Large intestine (tissue), 3 donors: ENCODE results near the gene VEGFB. TPM values are rescaled to one million over a fixed set of nuclear protein-coding genes. Genes with fewer than 3 reads are reported as not detected.

Experiments used
- DNase-seq, 2 donors: peaks; one replicate each; pipeline versions ENCODE4 v3.0.0 to v3.0.0-alpha.2; 2013
- H3K27ac ChIP-seq: one replicate; pipeline ENCODE4 v1.5.1; 2013; ENCODE audit warnings: low read length
- H3K27me3 ChIP-seq: 2 replicates; pipeline ENCODE4 v1.6.1; 2013; ENCODE audit warnings: low read length; ENCODE audit not compliant: control insufficient read depth, insufficient read depth
- H3K36me3 ChIP-seq: 2 replicates; pipeline ENCODE4 v1.6.1; 2013; ENCODE audit warnings: low read length; ENCODE audit not compliant: control insufficient read depth, insufficient read depth
- H3K4me1 ChIP-seq: one replicate; pipeline ENCODE4 v1.6.1; 2013; ENCODE audit warnings: low read length; ENCODE audit not compliant: control insufficient read depth, insufficient read depth
- H3K4me3 ChIP-seq: one replicate; pipeline ENCODE4 v1.5.1; 2013; ENCODE audit warnings: low read length
- H3K9me3 ChIP-seq: one replicate; pipeline ENCODE4 v1.6.1; 2013; ENCODE audit warnings: mild to moderate bottlenecking, low read depth, low read length, moderate library complexity; ENCODE audit not compliant: control insufficient read depth
- WGBS: methylation state at CpG from one replicate; pipeline ENCODE4 v1.1.5; 2013; ENCODE audit warnings: low lambda C conversion rate; ENCODE audit not compliant: insufficient coverage; 5-methylcytosine and 5-hydroxymethylcytosine counted together
- polyA plus RNA-seq: library from polyadenylated mRNA; unstranded; fragments of 120-200 nt; gene quantifications from one replicate; pipeline ENCODE4 v1.2.1, GENCODE V29; 2013

The VEGFB gene
- polyA plus RNA-seq, 1 donor, result 105 TPM

GRCh38 chr11:64260147-64260708 is 25.8 kb downstream of the VEGFB start:
- no peaks in the 10 kb centered on the region for H3K9me3 ChIP-seq
- no peak overlapping the region for H3K4me3 ChIP-seq
- peaks cover 5% of the 10 kb centered on the region for H3K4me1 ChIP-seq
- no peak overlapping the region for H3K27ac ChIP-seq
- no peaks in the 10 kb centered on the region for H3K27me3 ChIP-seq
- no CpG with 5 or more reads among the region's 6 CpGs for WGBS
- DNase-seq, result no peak
- H3K36me3 ChIP-seq, result peaks cover 93% of the 10 kb centered on the region

GRCh38 chr11:64261556-64262080 is 27.2 kb downstream of the VEGFB start:
- DNase-seq, result no peak
- WGBS, result no CpG with 5 or more reads among the region's 18 CpGs
- peaks cover 5% of the 10 kb centered on the region for H3K4me1 ChIP-seq
- H3K36me3 ChIP-seq, result peaks cover 93% of the 10 kb centered on the region
- no peak overlapping the region for H3K27ac ChIP-seq
- no peak overlapping the region for H3K4me3 ChIP-seq
- no peaks in the 10 kb centered on the region for H3K27me3 ChIP-seq
- no peaks in the 10 kb centered on the region for H3K9me3 ChIP-seq

- Histone ChIP-seq H3K27ac (no peak overlapping the region), H3K4me1 (peaks cover 5% of the 10 kb centered on the region), H3K36me3 (peaks cover 92% of the 10 kb centered on the region), H3K9me3 (no peaks in the 10 kb centered on the region), H3K27me3 (no peaks in the 10 kb centered on the region), H3K4me3 (no peak overlapping the region)
- no CpG with 5 or more reads among the region's 42 CpGs for WGBS
- DNase-seq, result no peak
These were observed 28.1 kb downstream of the VEGFB start for GRCh38 chr11:64262271-64263002.

GRCh38 chr11:64263021-64263946 is 28.9 kb downstream of the VEGFB start:
- H3K27me3 ChIP-seq, result no peaks in the 10 kb centered on the region
- H3K9me3 ChIP-seq, result no peaks in the 10 kb centered on the region
- no peak for DNase-seq
- H3K4me3 ChIP-seq, result no peak overlapping the region
- peaks cover 94% of the 10 kb centered on the region for H3K36me3 ChIP-seq
- H3K27ac ChIP-seq, result no peak overlapping the region
- H3K4me1 ChIP-seq, result peaks cover 13% of the 10 kb centered on the region
- WGBS, result 80% methylated on average over 2 of the region's 29 CpGs

GRCh38 chr11:64263947-64264317 is 29.5 kb downstream of the VEGFB start:
- Histone ChIP-seq H3K27me3 (no peaks in the 10 kb centered on the region), H3K27ac (no peak overlapping the region), H3K36me3 (peaks cover 90% of the 10 kb centered on the region), H3K4me3 (no peak overlapping the region), H3K4me1 (peaks cover 19% of the 10 kb centered on the region), H3K9me3 (no peaks in the 10 kb centered on the region)
- DNase-seq, result no peak
- WGBS, result no CpG with 5 or more reads among the region's 8 CpGs

GRCh38 chr11:64264371-64264852 is 30.0 kb downstream of the VEGFB start:
- no CpG with 5 or more reads among the region's 10 CpGs for WGBS
- H3K9me3 ChIP-seq, result no peaks in the 10 kb centered on the region
- no peak for DNase-seq
- no peak overlapping the region for H3K27ac ChIP-seq
- peaks cover 20% of the 10 kb centered on the region for H3K4me1 ChIP-seq
- peaks cover 85% of the 10 kb centered on the region for H3K36me3 ChIP-seq
- H3K27me3 ChIP-seq, result no peaks in the 10 kb centered on the region
- no peak overlapping the region for H3K4me3 ChIP-seq

GRCh38 chr11:64265176-64266160 is 31.1 kb downstream of the VEGFB start:
- no peaks in the 10 kb centered on the region for H3K27me3 ChIP-seq
- H3K36me3 ChIP-seq, result peaks cover 74% of the 10 kb centered on the region
- peaks cover 17% of the 10 kb centered on the region for H3K4me1 ChIP-seq
- no peak for DNase-seq
- H3K4me3 ChIP-seq, result no peak overlapping the region
- H3K27ac ChIP-seq, result no peak overlapping the region
- WGBS, result no CpG with 5 or more reads among the region's 35 CpGs
- no peaks in the 10 kb centered on the region for H3K9me3 ChIP-seq

- Histone ChIP-seq H3K4me1 (peaks cover 17% of the 10 kb centered on the region), H3K36me3 (peaks cover 68% of the 10 kb centered on the region), H3K9me3 (no peaks in the 10 kb centered on the region), H3K27ac (no peak overlapping the region), H3K27me3 (no peaks in the 10 kb centered on the region), H3K4me3 (no peak overlapping the region)
- DNase-seq, result no peak
- WGBS, result 92% methylated on average over 7 of the region's 15 CpGs
These were observed 32.0 kb downstream of the VEGFB start for GRCh38 chr11:64266339-64266738.

GRCh38 chr11:64267207-64267945 is 33.0 kb downstream of the VEGFB start:
- WGBS, result 20% methylated on average over 1 of the region's 27 CpGs
- Histone ChIP-seq H3K9me3 (no peaks in the 10 kb centered on the region), H3K4me1 (peaks cover 25% of the 10 kb centered on the region), H3K4me3 (no peak overlapping the region), H3K27me3 (no peaks in the 10 kb centered on the region), H3K36me3 (peaks cover 57% of the 10 kb centered on the region), H3K27ac (no peak overlapping the region)
- DNase-seq, result no peak
